Hematopoietic multipotent progenitor cell treated with erythropoietin and hydrocortisone succinate and interleukin-3 and kit ligand, for 15 days (in vitro differentiated cells): ENCODE measurements around the gene BSG.
"Not testable (repeated sequence)": the region's sequence is repeated elsewhere in the genome, so short reads cannot be mapped to it uniquely, and the experiment has no call there.

Experiments
- DNase-seq: peaks from one replicate; pipeline ENCODE4 v3.0.0-alpha.2; 2015; ENCODE audit warnings: low spot score

The BSG gene

DNA sequence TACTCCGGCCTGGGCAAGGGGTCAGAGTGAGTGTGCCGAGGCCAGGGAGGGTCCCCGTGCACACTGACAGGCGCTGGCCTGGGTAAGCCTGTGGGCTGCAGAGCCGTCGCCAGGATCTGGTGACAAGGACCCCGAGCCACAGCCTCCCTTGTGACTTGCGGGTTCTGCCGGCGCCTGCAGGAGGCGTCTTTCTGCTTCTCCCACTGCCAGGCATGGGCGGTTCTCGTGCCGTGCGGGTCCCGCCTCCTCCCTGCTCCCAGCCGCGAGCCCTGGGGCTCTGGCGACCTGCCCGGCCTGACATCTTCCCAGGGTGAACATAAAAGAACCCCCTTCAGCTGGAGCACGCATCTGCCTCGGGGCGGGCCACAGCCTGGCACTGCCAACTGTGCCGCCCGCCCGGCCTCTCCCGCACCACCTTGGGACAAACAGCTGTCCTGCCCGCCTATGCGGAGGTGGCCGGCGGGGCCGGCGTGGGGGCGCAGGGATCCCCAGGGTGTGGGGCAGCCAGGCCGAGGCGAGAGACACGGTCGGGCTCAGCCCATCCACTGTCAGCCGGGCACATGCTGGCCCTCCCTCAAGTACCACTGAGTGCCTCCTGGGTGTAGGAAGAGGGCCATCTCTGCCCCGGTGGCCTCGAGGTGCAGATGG is 15.8 kb downstream of the BSG start:
- peak; percentile 70 for DNase-seq

DNA sequence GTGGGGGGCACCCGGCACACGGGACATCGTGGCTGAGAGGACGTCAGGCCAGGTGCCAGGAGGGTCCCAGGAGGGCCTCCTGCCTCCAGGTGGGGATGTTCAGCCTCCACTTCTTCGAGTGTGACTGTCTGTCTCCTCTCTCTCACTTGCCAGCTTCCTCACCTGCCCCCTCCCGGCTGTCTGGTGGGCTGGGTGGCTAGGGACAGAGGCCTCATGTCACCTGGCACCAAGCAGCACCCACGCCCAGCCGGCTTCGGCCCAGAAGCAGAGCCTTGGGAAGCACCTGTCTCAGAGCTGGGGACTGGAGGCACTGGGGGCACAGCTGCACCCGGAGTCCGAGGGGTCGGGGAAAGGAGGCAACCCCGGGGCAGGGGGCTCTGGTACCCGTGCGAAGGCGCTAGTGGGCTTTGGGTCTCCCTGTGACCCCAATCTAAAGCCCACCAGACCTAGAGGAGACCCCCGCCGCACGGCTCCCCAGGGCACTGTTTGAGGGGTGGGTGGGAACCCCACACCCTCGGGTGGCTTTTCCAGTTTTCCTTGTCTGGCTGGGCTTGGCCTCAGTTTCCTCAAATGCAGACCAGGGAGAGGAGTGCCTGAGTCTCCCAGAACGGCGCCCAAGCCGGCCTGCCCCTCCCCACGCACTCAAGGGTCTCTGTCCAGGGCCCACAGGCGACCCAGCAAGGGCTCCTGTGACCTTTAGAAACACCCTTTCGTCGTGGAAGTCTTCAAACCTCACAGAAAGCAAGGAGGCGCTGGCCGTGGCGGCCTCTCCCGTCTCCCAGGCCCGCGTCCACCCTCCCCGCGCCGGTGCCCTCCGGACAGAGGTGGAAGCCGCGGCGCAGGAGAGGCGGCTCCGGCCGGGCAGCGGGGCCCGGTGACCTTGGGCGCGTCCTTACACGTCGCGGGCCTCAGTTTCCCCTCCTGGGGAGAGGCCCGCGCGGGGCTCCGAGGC is 16.6 kb downstream of the BSG start:
- no peak for DNase-seq

DNA sequence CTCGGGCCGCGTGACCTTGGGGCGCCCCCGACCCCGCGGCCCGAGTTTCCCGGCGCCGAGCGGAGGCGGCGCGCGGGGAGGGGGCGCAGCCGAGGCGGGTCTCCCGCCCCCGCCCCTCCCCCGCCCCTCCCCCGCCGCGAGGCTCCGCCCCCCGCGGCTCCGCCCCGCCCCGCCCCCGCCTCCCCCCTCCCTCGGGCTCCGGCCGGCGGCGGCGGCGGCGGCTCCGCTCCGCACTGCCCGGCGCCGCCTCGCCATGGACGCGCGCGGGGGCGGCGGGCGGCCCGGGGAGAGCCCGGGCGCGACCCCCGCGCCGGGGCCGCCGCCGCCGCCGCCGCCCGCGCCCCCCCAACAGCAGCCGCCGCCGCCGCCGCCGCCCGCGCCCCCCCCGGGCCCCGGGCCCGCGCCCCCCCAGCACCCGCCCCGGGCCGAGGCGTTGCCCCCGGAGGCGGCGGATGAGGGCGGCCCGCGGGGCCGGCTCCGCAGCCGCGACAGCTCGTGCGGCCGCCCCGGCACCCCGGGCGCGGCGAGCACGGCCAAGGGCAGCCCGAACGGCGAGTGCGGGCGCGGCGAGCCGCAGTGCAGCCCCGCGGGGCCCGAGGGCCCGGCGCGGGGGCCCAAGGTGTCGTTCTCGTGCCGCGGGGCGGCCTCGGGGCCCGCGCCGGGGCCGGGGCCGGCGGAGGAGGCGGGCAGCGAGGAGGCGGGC is 17.4 kb downstream of the BSG start, which contains the start of gene HCN2:
TSS of gene HCN2 (plus strand) at position 189 of the 703 bp plus-strand sequence. CDS start at position 254, 65 bp downstream.
- DNase-seq = no peak

DNA sequence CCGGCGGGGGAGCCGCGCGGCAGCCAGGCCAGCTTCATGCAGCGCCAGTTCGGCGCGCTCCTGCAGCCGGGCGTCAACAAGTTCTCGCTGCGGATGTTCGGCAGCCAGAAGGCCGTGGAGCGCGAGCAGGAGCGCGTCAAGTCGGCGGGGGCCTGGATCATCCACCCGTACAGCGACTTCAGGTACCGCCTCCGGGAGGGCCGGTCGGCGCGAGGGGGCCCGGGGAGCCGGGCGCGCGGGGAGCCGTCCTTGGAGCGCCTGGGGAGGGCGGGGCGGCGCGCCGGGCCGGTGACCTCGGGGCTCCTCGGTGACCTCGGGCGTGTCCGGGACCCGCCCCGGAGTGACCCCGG is 18.0 kb downstream of the BSG start:
- no peak for DNase-seq

DNA sequence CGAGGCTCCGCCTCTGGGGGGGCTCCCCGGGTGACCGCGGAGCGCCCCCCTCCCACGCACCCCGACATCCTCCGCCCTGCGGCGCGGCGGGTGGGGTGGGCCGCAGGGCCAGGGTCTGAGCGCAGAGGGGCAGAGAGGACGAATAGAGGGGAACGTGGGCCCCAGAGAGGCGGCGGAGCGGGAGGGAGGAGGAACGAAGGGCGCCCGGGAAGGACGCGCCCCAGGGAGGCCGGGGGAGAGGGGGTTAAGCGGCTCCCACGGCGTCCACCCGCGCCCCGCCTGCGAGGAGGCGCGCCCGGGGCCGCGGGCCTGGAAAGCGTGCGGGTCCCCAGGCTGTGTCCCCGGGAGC is 18.3 kb downstream of the BSG start:
- no peak for DNase-seq

DNA sequence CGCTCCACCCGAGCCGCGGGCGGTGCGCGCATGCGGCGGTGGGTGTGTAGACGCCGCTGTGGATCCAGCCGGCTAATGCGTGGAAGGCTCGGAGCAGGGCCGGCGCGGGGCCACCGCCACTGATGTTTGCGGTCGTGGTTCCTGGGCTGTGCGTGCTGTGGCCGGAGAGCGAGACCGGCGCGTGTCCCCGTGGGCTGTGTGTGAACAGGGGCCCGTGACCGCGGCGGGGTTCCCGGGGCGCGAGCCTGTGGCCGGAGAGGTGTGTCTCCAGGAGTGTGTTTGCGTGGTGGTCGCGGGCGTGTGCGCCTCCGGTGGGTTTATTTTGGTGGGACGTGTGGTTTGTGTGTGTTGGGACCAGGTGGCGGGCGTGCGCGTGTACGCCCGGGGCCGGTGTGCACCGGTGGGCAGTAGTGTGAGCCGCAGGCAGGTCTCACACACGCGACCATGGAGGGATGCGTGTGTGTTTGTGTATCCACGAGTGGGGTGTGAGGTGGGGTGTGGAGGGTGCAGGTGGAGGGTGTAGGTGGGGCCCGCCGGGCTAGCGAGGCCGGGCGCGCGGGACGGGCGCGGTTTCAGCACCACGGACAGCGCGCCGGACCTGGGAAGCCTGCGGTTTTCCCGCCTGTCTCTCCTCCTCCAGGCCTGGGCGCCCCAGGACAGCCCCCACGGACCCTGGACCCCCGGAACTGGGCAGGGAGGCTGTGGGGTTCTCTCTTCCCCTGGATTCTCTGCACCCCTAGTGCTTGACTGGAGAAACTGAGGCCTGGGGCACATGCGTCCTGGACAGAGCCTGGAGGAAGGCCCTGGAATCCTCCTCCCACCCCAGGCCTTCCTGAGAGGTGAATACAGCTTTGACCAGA is 18.9 kb downstream of the BSG start:
- no peak for DNase-seq

DNA sequence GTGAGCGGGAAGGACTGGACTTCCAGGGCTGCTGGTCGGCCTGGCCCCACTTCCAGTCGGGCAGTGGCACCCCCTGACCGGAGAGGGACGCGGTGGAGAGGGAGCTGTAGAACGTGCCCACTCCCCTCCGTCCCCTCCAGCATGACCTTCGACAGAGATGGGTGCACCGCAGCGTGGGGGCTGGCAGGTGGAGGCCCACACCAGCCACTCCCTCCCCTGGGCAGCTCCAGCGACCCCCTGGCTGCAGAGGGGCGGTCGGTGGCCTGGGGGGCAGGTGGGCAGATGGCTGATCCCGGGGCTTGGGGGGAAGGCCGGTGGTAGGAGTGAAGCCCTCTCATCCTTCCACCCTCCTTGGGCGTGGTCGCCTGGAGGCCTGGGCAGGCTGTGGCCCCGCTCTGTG is 19.7 kb downstream of the BSG start:
- DNase-seq = no peak

DNA sequence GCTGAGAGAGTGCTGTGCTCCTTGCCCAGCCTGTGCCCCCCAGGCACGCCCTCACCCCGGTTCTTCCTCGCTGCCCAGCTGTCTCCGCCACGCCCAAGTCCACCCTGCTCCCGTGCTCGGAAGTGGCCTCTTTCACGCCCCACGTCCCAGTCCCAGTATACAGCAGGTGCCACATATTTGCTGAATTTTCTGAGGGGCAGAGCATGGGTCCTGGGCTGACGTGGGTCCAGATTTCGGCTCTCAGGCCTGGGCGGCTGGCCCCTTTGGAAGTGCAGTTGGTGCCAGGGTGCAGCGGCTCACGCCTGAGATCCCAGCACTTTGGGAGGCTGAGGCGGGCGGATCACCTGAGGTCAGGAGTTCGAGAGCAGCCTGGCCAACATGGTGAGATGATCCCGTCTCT is 20.7 kb downstream of the BSG start:
- no peak for DNase-seq

DNA sequence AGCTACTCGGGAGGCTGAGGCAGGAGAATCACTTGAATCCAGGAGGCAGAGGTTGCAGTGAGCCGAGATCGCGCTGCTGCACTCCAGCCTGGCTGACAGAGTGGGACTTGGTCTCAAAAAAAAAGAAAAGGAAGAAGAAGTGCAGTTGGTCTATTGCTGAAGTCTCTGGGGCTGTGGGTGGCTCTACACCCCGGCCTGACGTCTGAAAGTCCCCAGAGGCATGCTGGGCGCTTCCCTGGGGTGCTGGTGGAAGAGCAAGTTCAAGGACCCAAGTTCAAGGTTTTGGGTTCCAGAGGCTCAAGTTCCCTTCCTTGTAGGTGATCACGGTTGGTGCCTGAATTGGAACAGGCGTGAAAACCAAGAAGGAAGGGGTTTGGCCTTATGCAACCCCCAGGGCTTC is 21.1 kb downstream of the BSG start:
- no peak for DNase-seq

DNA sequence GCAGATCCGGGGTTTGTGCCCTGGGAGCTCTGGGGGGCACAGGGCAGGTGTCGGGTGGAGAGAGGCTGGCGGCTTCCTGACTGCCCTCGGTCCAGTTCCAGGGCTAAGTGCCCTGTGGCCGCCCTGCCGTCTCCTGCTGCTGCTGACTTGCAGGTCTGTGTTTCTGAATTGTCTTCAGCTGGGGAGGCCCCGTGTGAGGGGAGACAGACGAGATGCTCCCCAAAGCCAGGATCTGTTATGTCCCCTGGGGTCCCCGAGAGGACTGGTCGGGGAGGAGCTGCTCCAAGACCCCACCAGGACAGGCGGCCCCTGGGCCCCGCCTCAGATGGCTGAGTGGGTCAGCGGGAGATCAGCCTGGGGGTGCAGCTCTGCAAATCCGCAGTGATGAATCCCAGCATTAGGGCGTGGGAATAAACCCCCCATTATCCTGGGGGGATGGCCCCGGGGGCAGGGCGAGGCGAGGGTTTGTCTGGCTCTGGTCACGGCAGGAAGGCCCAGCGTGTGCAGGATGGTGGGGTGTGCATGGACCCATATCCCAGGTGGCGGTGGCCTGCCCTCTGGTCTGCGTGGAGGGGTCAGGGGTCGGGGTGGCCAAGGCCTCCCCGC is 22.0 kb downstream of the BSG start:
- no peak for DNase-seq

DNA sequence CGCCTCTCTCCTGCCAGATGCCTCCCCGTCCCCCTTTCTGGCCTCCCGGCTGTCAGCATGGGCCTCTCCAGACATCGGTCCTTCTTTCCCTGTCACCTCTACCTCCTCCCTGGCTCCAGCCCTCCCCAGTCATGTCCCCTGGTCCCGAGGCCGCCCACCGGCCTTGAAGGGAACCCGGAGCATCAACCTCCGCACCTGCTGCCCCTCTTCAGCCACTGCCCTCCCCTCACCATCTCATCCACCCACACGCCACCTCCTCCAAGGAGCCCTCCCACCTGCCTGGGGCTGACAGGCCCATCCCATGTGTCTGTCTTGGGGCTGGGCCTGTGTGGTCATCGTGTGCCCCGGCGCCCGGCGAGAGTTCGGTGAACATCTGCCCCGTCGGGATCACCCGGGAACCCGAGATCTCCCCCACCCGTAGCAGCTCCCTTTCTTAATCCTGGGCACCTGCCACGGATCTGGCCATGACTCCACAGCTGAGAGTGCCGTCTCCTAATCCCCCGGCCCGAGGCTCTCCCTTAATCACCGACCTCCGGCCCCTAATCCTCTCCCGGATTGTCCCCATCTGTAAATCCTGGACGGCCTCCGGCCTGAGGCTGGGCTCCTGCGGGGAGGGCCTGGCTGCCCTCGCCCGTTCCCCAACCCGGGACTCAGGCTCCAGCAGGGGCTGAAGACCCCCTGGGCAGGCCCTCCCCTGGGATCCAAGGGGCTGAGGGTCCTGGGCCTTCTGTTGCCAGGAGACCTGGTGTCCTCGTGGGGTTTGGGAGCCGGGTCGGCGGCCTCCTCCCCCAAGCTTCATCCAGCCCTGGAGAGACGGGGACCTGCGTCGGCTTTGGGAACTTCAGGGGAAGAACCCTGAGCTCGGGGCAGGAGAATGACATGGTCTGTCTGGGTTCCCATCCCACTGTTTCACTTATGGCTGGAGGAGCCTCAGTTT is 23.2 kb downstream of the BSG start:
- DNase-seq = no peak

DNA sequence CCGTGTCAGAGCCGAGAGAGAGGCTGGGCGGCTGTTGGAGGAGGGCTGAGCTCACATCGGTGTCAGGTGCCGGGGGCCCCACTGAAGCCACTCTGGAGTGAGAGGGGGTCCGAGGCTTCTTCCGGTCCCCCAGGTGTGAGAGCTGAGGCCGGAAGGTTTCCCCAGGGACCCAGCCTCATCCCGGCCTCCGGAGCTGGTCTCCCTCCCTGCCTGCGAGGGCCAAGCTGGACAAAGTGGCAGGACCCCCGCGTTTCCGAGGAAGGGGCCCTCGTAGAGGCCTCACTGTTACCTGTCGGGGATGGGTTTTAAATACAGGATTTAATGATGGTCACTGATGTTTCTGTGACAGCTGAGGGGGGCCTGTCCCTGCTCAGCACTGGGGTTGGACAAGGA is 23.9 kb downstream of the BSG start:
- DNase-seq = no peak

DNA sequence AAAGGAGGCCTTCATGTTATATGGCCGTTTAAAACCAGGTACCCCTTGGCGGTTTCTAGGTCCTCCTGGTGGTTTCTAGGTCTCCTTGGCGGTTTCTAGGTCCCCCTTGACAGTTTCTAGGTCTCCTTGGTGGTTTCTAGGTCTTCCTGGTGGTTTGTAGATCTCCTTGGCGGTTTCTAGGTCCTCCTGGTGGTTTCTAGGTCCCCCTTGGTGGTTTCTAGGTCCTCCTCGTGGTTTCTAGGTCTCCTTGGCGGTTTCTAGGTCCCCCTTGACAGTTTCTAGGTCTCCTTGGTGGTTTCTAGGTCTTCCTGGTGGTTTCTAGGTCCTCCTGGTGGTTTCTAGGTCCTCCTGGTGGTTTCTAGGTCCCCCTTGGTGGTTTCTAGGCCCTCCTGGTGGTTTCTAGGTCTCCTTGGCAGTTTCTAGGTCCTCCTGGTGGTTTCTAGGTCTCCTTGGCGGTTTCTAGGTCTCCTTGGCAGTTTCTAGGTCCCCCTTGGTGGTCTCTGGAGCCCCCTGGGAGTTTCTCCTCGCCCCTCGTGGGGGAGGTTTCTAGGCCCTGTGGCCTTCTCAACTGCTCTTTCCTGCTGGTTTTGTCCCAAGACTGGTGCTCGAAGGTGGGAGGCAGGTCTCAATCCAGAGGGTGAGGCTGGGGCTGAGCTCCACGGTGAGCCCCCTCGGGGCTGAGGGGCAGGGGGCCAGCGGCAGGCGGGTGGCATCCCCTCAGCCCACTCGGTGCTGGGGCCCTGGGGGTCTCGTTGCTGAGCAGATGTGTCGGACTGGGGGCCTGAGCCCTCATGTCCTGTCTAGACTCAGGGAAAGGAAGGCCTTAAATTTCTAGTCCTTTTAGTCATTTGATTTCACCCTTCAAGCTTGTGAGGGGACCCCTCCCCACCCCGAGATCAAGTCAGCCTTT is 25.3 kb downstream of the BSG start:
- no peak for DNase-seq

DNA sequence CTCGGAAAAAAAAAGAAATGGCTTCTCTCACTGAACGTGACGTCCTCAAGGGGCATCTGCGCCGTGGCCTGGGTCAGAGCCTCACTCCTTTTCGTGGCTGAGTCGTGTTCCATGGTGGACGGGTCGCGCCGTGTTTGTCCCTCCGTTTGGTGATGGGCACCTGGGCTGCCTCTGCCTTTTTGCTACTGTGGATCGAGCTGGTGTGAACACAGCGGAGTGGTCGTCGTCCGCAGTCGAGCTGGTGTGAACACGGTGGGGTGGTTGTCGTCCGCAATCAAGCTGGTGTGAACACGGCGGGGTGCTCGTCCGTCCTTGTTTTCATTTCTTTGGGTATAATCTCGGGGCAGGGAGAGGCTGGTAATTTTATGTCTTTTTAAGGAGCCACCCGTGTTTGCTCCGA is 28.9 kb downstream of the BSG start:
- no peak for DNase-seq

DNA sequence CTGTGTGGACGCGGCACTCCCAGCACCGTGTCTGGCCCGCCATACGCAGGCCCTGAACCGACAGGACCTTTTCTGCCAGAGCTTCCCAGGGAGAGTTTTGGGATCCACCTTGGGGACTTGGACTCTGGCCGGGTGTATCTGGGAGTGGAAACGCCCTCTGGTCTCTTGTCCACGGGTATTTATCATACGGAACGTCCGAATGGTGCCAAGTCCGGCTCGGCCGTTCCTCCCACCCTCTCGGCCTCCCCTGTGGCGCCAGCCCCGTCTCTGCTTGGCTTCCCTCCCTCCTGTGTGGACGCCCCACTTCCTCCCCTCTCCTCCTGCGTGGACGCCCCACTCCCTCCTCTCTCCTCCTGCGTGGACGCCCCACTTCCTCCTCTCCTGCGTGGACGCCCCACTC is 29.4 kb downstream of the BSG start:
- DNase-seq = no peak

DNA sequence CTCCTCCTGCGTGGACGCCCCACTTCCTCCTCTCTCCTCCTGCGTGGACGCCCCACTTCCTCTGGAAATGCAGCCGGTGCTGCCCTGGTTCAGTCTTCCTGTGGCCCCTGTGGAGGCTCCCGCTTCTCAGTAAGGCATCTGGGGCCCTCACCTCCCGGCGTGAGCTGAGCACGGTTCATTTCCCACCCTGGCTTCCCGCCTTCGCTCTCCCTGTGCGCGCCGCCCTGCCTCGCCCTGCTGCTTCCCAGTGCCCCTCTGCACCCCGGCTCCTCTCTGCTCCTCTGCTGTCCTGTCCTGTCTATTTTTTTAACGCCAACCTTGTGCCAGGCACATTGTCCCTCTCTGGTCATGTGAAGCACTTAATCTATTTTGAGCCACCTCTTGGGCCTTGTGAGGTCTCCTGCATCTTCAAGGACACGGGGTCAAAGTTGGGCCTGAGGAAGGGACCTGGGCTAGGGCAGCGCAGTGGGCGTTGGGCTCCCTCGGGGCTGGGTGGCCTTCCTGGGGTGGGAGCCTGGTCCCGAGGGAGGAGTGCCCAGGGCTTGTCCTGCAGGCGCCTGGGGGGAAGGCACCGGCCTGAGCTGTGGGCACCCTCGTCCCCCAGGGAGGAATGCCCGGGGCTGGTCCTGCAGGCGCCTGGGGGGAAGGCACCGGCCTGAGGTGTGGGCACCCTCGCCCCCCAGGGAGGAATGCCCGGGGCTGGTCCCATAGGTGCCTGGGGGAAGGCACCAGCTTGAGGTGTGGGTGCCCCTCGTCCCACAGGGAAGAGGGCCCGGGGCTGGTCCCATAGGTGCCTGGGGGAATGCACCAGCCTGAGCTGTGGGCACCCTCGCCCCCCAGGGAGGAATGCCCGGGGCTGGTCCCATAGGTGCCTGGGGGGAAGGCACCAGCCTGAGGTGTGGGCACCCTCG is 30.2 kb downstream of the BSG start:
- DNase-seq = no peak

DNA sequence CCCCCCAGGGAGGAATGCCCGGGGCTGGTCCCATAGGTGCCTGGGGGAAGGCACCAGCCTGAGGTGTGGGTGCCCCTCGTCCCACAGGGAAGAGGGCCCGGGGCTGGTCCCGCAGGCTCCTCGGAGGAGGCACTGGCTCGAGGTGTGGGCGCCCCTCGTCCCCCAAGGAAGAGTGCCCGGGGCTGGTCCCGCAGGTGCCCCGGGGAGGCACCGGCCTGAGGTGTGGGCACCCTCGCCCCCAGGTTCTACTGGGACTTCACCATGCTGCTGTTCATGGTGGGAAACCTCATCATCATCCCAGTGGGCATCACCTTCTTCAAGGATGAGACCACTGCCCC is 30.9 kb downstream of the BSG start:
- DNase-seq = not testable (repeated sequence)

DNA sequence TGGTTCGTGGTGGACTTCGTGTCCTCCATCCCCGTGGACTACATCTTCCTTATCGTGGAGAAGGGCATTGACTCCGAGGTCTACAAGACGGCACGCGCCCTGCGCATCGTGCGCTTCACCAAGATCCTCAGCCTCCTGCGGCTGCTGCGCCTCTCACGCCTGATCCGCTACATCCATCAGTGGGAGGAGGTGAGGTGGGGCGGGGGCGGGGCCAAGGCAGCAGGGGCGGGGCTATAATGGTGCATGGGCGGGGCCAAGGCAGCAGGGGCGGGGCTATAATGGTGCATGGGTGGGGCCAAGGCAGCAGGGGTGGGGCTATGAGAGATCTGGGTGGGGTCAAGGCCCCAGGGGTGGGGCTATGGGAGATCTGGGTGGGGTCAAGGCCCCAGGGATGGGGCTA is 31.4 kb downstream of the BSG start:
- DNase-seq = not testable (repeated sequence)
